ENCODE results near the gene PER1. TPM values are rescaled to one million over a fixed set of nuclear protein-coding genes. Genes with fewer than 3 reads are reported as not detected.
"Not testable (repeated sequence)": the region's sequence is repeated elsewhere in the genome, so short reads cannot be mapped to it uniquely, and the experiment has no call there.

PER1 gene
- total and polyA plus RNA-seq, 2 of the 4 experiments (the other 2 are of a cell fraction) = 3.4 to 10.5 TPM

DNA sequence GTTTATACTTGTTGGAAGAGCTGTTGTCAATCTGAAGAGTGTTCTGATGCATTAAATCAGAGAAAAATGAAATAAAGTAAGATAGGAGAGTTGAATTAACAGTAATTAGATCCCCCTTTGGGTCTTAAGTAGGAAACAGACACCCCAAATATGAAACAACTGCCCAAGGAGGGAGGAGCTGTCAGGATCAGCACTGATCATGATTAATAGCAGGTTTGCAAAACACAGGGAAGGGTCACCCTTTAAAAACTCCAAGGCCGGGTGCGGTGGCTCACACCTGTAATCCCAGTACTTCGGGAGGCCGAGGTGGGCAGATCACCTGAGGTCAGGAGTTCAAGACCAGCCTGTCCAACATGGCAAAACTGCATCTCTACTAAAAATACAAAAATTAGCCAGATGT is 45.2 kb downstream of the PER1 start:
- H2BK15ac ChIP-seq (ENCODE audit: low read depth, low read length); H2BK120ac ChIP-seq (ENCODE audit: low read depth, low read length); H3K9ac ChIP-seq (ENCODE audit: low read depth, low read length); H2BK20ac ChIP-seq (ENCODE audit: low read depth, low read length); H4K20me1 ChIP-seq (ENCODE audit: insufficient read depth, low read length); H4K91ac ChIP-seq (ENCODE audit: insufficient read depth, low read depth, low read length); H3K4me2 ChIP-seq (ENCODE audit: low read depth, low read length); H3K14ac ChIP-seq (replicated peaks; ENCODE audit: low read depth, low read length); H3K9me1 ChIP-seq (ENCODE audit: insufficient read depth, low read length); H3K56ac ChIP-seq (ENCODE audit: extremely low read depth, insufficient read depth, low read length); H3K9me3 ChIP-seq (ENCODE audit: control insufficient read depth, insufficient read depth, low read length); H3K36me3 ChIP-seq (ENCODE audit: control insufficient read depth, insufficient read depth, low read length); H2AK5ac ChIP-seq (ENCODE audit: low read depth, low read length); DNase-seq; H3K4me3 ChIP-seq (ENCODE audit: insufficient read depth, low read depth, low read length); in situ Hi-C loops (cut with MboI; ENCODE audit: low sequenced_read_pairs); ATAC-seq (ENCODE audit: low read depth); POLR2A ChIA-PET (ENCODE audit: unreplicated experiment); H3K79me1 ChIP-seq (ENCODE audit: low read depth in 1 of 2, low read length in 2 of 2); H3K4me1 ChIP-seq (ENCODE audit: control insufficient read depth, insufficient read depth, low read length); intact Hi-C loops (cut with micrococcal nuclease); BruUV-seq (replicated peaks); H4K8ac ChIP-seq (ENCODE audit: low read depth in 2 of 2, low read length in 2 of 2); H4K5ac ChIP-seq (ENCODE audit: low read depth, low read length); H2AFZ ChIP-seq (replicated peaks; ENCODE audit: low read length, poor library complexity); H3K18ac ChIP-seq (ENCODE audit: low read depth, low read length); H2AK9ac ChIP-seq (replicated peaks; ENCODE audit: low read depth, low read length, poor library complexity); H3K4ac ChIP-seq (ENCODE audit: low read depth, low read length); H3K23ac ChIP-seq (ENCODE audit: low read depth, low read length); H3K27ac ChIP-seq (ENCODE audit: insufficient read depth, low read length); H2BK5ac ChIP-seq (ENCODE audit: low read depth, low read length, poor library complexity, severe bottlenecking): not testable (repeated sequence)
- 80% methylated on average over 2 of the region's 4 CpGs; no CpG with 5 or more reads in 1 of the 2 experiments for WGBS, 2 experiments (ENCODE audit: extremely low coverage in 2 of 2, insufficient read length in 1 of 2)
- dilution Hi-C loops (cut with HindIII; ENCODE audit: low sequenced_read_pairs, unreplicated experiment) = loop anchor here (25.0 kb wide), 1 partner anchor 130 kb away; the partner anchor contains the start of genes CTC1 and PFAS
- CTCF ChIA-PET = interaction anchor here (1.2 kb wide), 1 partner anchor 12 kb away, joined by 3 read pairs; no protein-coding TSS in a partner anchor
- peaks cover 56% of the 10 kb centered on the region for H3K27me3 ChIP-seq (ENCODE audit: control insufficient read depth, insufficient read depth, low read length)

Measured in IMR-90 (cell line).